GM12878 (cell line): ENCODE data around the gene SMYD5. TPM values are rescaled to one million over a fixed set of nuclear protein-coding genes. Genes with fewer than 3 reads are reported as not detected.

Experiments used
- ATAC-seq: fragments of 200-7000 bp; cut with Tn5 transposase; 3 replicates; pipeline ENCODE4 v1.9.1; 2020; ENCODE audit warnings: mild to moderate bottlenecking, moderate library complexity
- Bru-seq: library from RNA; stranded (reverse); fragments of 400-500 nt; gene quantifications from one replicate; lab custom pipeline; 2021; lab: Mats Ljungman, UMichigan
- BruChase-seq, 2 experiments: library from RNA; stranded (reverse); fragments of 400-500 nt; gene quantifications; one replicate each; lab custom pipeline; 2021; lab: Mats Ljungman, UMichigan
- BruUV-seq: library from RNA; stranded (reverse); fragments of 400-500 nt; replicated peaks from 2 replicates; lab custom pipeline; 2021; lab: Mats Ljungman, UMichigan
- CTCF ChIA-PET: fragments of 300-600 bp; sonication (Branson Sonifier 250); formaldehyde crosslinking; extraction: SDS; loops from one replicate; lab custom pipeline; 2021; ENCODE audit warnings: inconsistent platforms; lab: Yijun Ruan, JAX
- POLR2A ChIA-PET: fragments of 350-600 bp; formaldehyde crosslinking; extraction: SDS; loops from one replicate; lab custom pipeline; 2021; ENCODE audit warnings: inconsistent platforms; lab: Charles Lee
- RAD21 ChIA-PET: fragments of 300-600 bp; sonication (Branson Sonifier 250); formaldehyde crosslinking; loops from one replicate; lab custom pipeline; 2023; ENCODE audit warnings: antibody characterized with exemption; ENCODE audit not compliant: unreplicated experiment; lab: Charles Lee
- SMC1A ChIA-PET: fragments of 300-600 bp; sonication (Branson Sonifier 250); formaldehyde crosslinking; loops from one replicate; lab custom pipeline; 2023; ENCODE audit not compliant: unreplicated experiment, uncharacterized antibody; lab: Charles Lee
- DNase-seq: peaks from one replicate; pipeline ENCODE4 v3.0.0-alpha.2; 2011; ENCODE audit warnings: low read depth, low spot score
- FAIRE-seq: peaks from 3 replicates; lab custom pipeline; 2011; peaks lifted over from hg19 to GRCh38; lab: Jason Lieb, UNC
- H2AFZ ChIP-seq: 2 replicates; pipeline ENCODE4 v1.6.0; 2011; ENCODE audit warnings: low read depth, low read length, control low read depth; ENCODE audit not compliant: control insufficient read depth
- H3K27ac ChIP-seq: 2 replicates; pipeline ENCODE4 v1.5.1; 2011; ENCODE audit warnings: control low read depth; ENCODE audit not compliant: control insufficient read depth, insufficient read depth
- H3K27me3 ChIP-seq, 2 experiments: replicated peaks in 1 of 2; 2 replicates each; pipeline versions ENCODE4 v1.6.0 to v1.6.1; 2011; ENCODE audit warnings: low read length in 1 of 2; ENCODE audit not compliant: control insufficient read depth in 2 of 2, insufficient read depth in 2 of 2
- H3K36me3 ChIP-seq, 2 experiments: 2 replicates each; pipeline ENCODE4 v1.5.1; 2011; ENCODE audit warnings: low read length in 1 of 2; ENCODE audit not compliant: control insufficient read depth in 2 of 2, insufficient read depth in 2 of 2
- H3K4me1 ChIP-seq: 2 replicates; pipeline ENCODE4 v1.6.1; 2011; ENCODE audit warnings: mild to moderate bottlenecking, low read length, moderate library complexity, mixed read lengths; ENCODE audit not compliant: control insufficient read depth, insufficient read depth
- H3K4me2 ChIP-seq: 2 replicates; pipeline ENCODE4 v1.6.0; 2011; ENCODE audit warnings: control low read depth; ENCODE audit not compliant: control insufficient read depth, insufficient read depth
- H3K4me3 ChIP-seq: fragments of 200-600 bp; sonication (generic); 2 replicates; pipeline ENCODE4 v1.5.1; 2016
- H3K79me2 ChIP-seq: 2 replicates; pipeline ENCODE4 v1.6.0; 2011; ENCODE audit warnings: low read length; ENCODE audit not compliant: control insufficient read depth, insufficient read depth
- H3K9ac ChIP-seq: 2 replicates; pipeline ENCODE4 v1.8.0; 2011; ENCODE audit warnings: low read length, control low read depth, mixed read lengths; ENCODE audit not compliant: control insufficient read depth, insufficient read depth
- H3K9me3 ChIP-seq: replicated peaks from 3 replicates; pipeline ENCODE4 v1.5.1; 2011; ENCODE audit warnings: mild to moderate bottlenecking, low read length; ENCODE audit not compliant: control insufficient read depth, insufficient read depth
- H4K20me1 ChIP-seq: 2 replicates; pipeline ENCODE4 v1.6.0; 2011; ENCODE audit not compliant: control insufficient read depth, insufficient read depth
- BACH1 ChIP-seq: fragments of 450-650 bp; IDR thresholded peaks from 2 replicates; pipeline ENCODE4 v1.6.1; 2017; ENCODE audit warnings: mild to moderate bottlenecking, borderline replicate concordance
- CHD2 ChIP-seq: IDR thresholded peaks from 2 replicates; pipeline ENCODE4 v1.6.1; 2011; ENCODE audit warnings: low read depth, low read length, improper control_type of control experiment, borderline replicate concordance
- HCFC1 ChIP-seq: fragments of 150-350 bp; IDR thresholded peaks from 2 replicates; pipeline ENCODE4 v1.6.1; 2014; ENCODE audit warnings: low read length
- IKZF2 ChIP-seq, 2 experiments: fragments of 450-650 bp; IDR thresholded peaks; 2 replicates each; pipeline ENCODE4 v1.6.1; 2017; ENCODE audit warnings: mild to moderate bottlenecking in 2 of 2, moderate library complexity in 2 of 2
- MXI1 ChIP-seq: fragments of 150-350 bp; IDR thresholded peaks from 2 replicates; pipeline ENCODE4 v1.6.1; 2011; ENCODE audit warnings: low read depth, mild to moderate bottlenecking, inconsistent platforms, low read length, improper control_type of control experiment
- NKRF ChIP-seq: fragments of 450-650 bp; conservative IDR thresholded peaks from 2 replicates; pipeline ENCODE4 v1.6.1; 2017; ENCODE audit warnings: mild to moderate bottlenecking, moderate library complexity
- NRF1 ChIP-seq: conservative IDR thresholded peaks from 2 replicates; pipeline ENCODE4 v1.6.1; 2011; ENCODE audit warnings: mild to moderate bottlenecking, low read depth, low read length, improper control_type of control experiment
- SREBF1 ChIP-seq: IDR thresholded peaks from 2 replicates; pipeline ENCODE4 v1.6.1; 2012; ENCODE audit warnings: mild to moderate bottlenecking, low read length
- whole genome bisulfite sequencing: methylation state at CpG from one replicate; pipeline ENCODE4 v1.1.6; 2016; ENCODE audit warnings: low lambda C conversion rate; ENCODE audit not compliant: insufficient replicate concordance, insufficient coverage; ENCODE audit errors: missing lambda C conversion rate; 5-methylcytosine and 5-hydroxymethylcytosine counted together
- in situ Hi-C: fragments of 300-500 bp; cut with MboI; formaldehyde crosslinking; loops from 9 replicates; pipeline ENCODE4 v1.14.3; 2018; ENCODE audit warnings: mixed read lengths
- intact Hi-C: fragments of 100-400 bp; cut with micrococcal nuclease; formaldehyde crosslinking; loops from one replicate; pipeline ENCODE4 v1.14.2; 2022; ENCODE audit not compliant: unreplicated experiment
- long read RNA-seq, 2 experiments: library from polyadenylated mRNA; unstranded; transcript quantifications; one replicate each; pipeline ENCODE4 v2.0.0, GENCODE V29; 2019 to 2020
- polyA minus RNA-seq, 3 experiments: library from RNA; depleted of rRNA, polyadenylated mRNA; stranded (reverse); fragments of >200 nt; gene quantifications; 2 replicates each; pipeline ENCODE4 v1.2.3, GENCODE V29; 2011
- polyA plus RNA-seq, 11 experiments: library from polyadenylated mRNA; depleted of rRNA in 4 of 11; unstranded in 6 of 11; stranded (reverse) in 5 of 11; fragments of >200 nt; fragmentation: Nextera tagmentation in 4 of 11; fragmentation: Illumina TruSeq in 1 of 11; extraction: Ambion mirVana in 4 of 11; extraction: Trizol in 1 of 11; gene quantifications; 1 replicate in 1 of 11; 2 replicates in 10 of 11; pipeline versions ENCODE4 v1.2.1 to v1.2.3, GENCODE V29; 2011 to 2016; ENCODE audit warnings: inconsistent platforms in 2 of 11, missing spikeins in 2 of 11, low read depth in 1 of 11
- total RNA-seq, 4 experiments: library from RNA; depleted of rRNA in 3 of 4; stranded (reverse); fragments of >200 nt in 3 of 4; fragmentation: Illumina TruSeq in 1 of 4; extraction: Trizol in 1 of 4; gene quantifications; 2 replicates each; pipeline versions ENCODE4 v1.2.1 to v1.2.3, GENCODE V29; 2013 to 2021
- TF ChIP-seq, protein P1 (sequence below): IDR thresholded peaks from 2 replicates; pipeline ENCODE4 v1.6.1; 2012; ENCODE audit warnings: mild to moderate bottlenecking, low read depth, low read length

Gene SMYD5
- total RNA-seq (2013; cell fraction: nucleolus; rRNA removed), result 24.2 and 30.9 TPM in 2 replicates
- total RNA-seq (2014; rRNA removed) (31.4 and 31.5 TPM in 2 replicates), total RNA-seq (2014; rRNA removed; fragmentation: Illumina TruSeq; extraction: Trizol) (21.1 and 21.2 TPM in 2 replicates), total RNA-seq (2021) (30.8 and 34.4 TPM in 2 replicates), polyA plus RNA-seq (2011; rRNA removed) (23.1 and 34.7 TPM in 2 replicates), polyA plus RNA-seq (2014; fragmentation: Illumina TruSeq; extraction: Trizol) (29.9 and 35.3 TPM in 2 replicates), polyA plus RNA-seq (2014; fragmentation: Nextera tagmentation; extraction: Ambion mirVana) (1 to 10 TPM; 6.1 to 6.6 TPM), polyA plus RNA-seq (2014; rRNA removed) (33.8 and 34.1 TPM in 2 replicates), polyA plus RNA-seq (2016; fragmentation: Nextera tagmentation; extraction: Ambion mirVana) (10 to 100 TPM; 18.4 to 18.8 TPM), polyA minus RNA-seq (2011; rRNA and poly(A)+ RNA removed) (32.3 and 46.1 TPM in 2 replicates), Bru-seq, nascent RNA (percentile 78 among the genes with signal in this experiment), BruChase-seq, experiment 1, labeled RNA remaining after a 6-hour chase (percentile 77 among the genes with signal in this experiment), BruChase-seq, experiment 2, labeled RNA remaining after a 2-hour chase (percentile 77 among the genes with signal in this experiment)
- 29.1 TPM for polyA plus RNA-seq (2011; ENCODE audit: low read depth)
- polyA plus RNA-seq (2011; cell fraction: cytosol; rRNA removed), result 41.4 and 42.7 TPM in 2 replicates
- polyA plus RNA-seq (2011; cell fraction: nucleus; rRNA removed), result 50.6 and 54.2 TPM in 2 replicates
- 22.2 and 22.4 TPM in 2 replicates for polyA plus RNA-seq (2012)
- 12.1 and 13.8 TPM in 2 replicates for polyA minus RNA-seq (2011; cell fraction: cytosol; rRNA and poly(A)+ RNA removed)
- 11.2 and 26.5 TPM in 2 replicates for polyA minus RNA-seq (2011; cell fraction: nucleus; rRNA and poly(A)+ RNA removed)
- long read RNA-seq, experiment 1, transcript SMYD5-202 (13 exons, 2,593 nt), result major isoform, 14 of 21 reads
- long read RNA-seq, experiment 1, partial matches to known transcripts, result 3 of 21 reads
- long read RNA-seq, experiment 1, other reads (novel, unspliced or antisense), result 4 of 21 reads
- long read RNA-seq, experiment 2, partial matches to known transcripts, result 0 of 2 reads
- long read RNA-seq, experiment 2, other reads (novel, unspliced or antisense), result 2 of 2 reads

- WGBS, result under 1% methylated on average over 63 of the region's 64 CpGs
- intact Hi-C loops, result loop anchor here (1.0 kb wide), 1 partner anchor 20 kb away; the partner anchor contains the start of gene CCT7
- Histone ChIP-seq H3K9me3 (no peaks in the 10 kb centered on the region), H3K27ac (peak within 1 kb of the TSS; percentile 72), H4K20me1 (no peaks in the 10 kb centered on the region), H3K4me2 (peak within 1 kb of the TSS; percentile 84), H3K4me3 (peak within 1 kb of the TSS; percentile 83), H3K79me2 (peaks cover 16% of the 10 kb centered on the region), H3K36me3 (no peaks in the 10 kb centered on the region), H3K9ac (peak within 1 kb of the TSS; percentile 85), H2AFZ (peak within 1 kb of the TSS; percentile 80), H3K27me3 (no peaks in the 10 kb centered on the region), H3K4me1 (peaks cover 8% of the 10 kb centered on the region)
- RAD21 ChIA-PET, result interaction anchor here (0.9 to 2.8 kb wide), 5 partner anchors 19 to 319 kb away, joined by 3 to 28 read pairs (median 4); partner anchors contain the start of genes CCT7 and PRADC1
- CTCF ChIA-PET, result interaction anchor here (0.7 to 4.3 kb wide), 13 partner anchors 9 to 320 kb away, joined by 3 to 79 read pairs (median 12); partner anchors contain the start of genes CCT7, NOTO and PRADC1
- ATAC-seq (peak; percentile 94), FAIRE-seq (peak; percentile 95), DNase-seq (peak; percentile 53)
- POLR2A ChIA-PET, result interaction anchor here (0.8 to 2.6 kb wide), 6 partner anchors 10 to 327 kb away, joined by 3 to 14 read pairs (median 4); partner anchors contain the start of genes CCT7, PRADC1 and SPR
- TSS peak; percentile 72 for BruUV-seq
- SMC1A ChIA-PET, result interaction anchor here (1.2 to 2.6 kb wide), 4 partner anchors 18 to 75 kb away, joined by 3 to 24 read pairs (median 12); partner anchors contain the start of genes CCT7 and PRADC1
- in situ Hi-C loops, result no loop called here
- TF ChIP-seq SREBF1 (peak; percentile 66; the same call in 1 of the 2 replicates), BACH1 (peak; percentile 83), HCFC1 (peak; percentile 68), NKRF (peak; percentile 99), NRF1 (0 out of 2 replicates have a peak, but pooled peaks have one; percentile 13), CHD2 (peak; percentile 82), MXI1 (peak; percentile 98), IKZF2 (IDR thresholded peaks at IDR 0.05) (peak; percentile 6 to 49; a peak in 2 of 4 replicates)
- TF ChIP-seq, protein P1, sequence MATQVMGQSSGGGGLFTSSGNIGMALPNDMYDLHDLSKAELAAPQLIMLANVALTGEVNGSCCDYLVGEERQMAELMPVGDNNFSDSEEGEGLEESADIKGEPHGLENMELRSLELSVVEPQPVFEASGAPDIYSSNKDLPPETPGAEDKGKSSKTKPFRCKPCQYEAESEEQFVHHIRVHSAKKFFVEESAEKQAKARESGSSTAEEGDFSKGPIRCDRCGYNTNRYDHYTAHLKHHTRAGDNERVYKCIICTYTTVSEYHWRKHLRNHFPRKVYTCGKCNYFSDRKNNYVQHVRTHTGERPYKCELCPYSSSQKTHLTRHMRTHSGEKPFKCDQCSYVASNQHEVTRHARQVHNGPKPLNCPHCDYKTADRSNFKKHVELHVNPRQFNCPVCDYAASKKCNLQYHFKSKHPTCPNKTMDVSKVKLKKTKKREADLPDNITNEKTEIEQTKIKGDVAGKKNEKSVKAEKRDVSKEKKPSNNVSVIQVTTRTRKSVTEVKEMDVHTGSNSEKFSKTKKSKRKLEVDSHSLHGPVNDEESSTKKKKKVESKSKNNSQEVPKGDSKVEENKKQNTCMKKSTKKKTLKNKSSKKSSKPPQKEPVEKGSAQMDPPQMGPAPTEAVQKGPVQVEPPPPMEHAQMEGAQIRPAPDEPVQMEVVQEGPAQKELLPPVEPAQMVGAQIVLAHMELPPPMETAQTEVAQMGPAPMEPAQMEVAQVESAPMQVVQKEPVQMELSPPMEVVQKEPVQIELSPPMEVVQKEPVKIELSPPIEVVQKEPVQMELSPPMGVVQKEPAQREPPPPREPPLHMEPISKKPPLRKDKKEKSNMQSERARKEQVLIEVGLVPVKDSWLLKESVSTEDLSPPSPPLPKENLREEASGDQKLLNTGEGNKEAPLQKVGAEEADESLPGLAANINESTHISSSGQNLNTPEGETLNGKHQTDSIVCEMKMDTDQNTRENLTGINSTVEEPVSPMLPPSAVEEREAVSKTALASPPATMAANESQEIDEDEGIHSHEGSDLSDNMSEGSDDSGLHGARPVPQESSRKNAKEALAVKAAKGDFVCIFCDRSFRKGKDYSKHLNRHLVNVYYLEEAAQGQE, result no peak
Measured at GRCh38 chr2:73214120-73215035, at the start of gene SMYD5. Gene SMYD5 (plus strand): TSS chr2:73214245. CDS start chr2:73214267, 22 bp downstream.
